Stomach (tissue), 9 donors: ENCODE results near the gene KLRC4. TPM values are rescaled to one million over a fixed set of nuclear protein-coding genes. Genes with fewer than 3 reads are reported as not detected.

Experiments
- DNase-seq, 2 donors: peaks; one replicate each; pipeline versions ENCODE4 v3.0.0 to v3.0.0-alpha.2; 2013 to 2019
- H3K27ac ChIP-seq, 5 donors: fragments of 200-600 bp in 4 of 5; sonication (generic) in 4 of 5; one replicate each; pipeline ENCODE4 v1.5.1; 2013 to 2019; ENCODE audit warnings: mild to moderate bottlenecking in 1 of 5, moderate library complexity in 1 of 5
- H3K27me3 ChIP-seq, 3 donors: fragments of 200-600 bp; sonication (generic); one replicate each; pipeline ENCODE4 v1.5.1; 2017 to 2019; ENCODE audit warnings: mixed run types in 1 of 3
- H3K36me3 ChIP-seq, 4 donors: fragments of 200-600 bp; sonication (generic); 1 replicate in 3 of 4; 2 replicates in 1 of 4; pipeline ENCODE4 v1.5.1; 2016 to 2019
- H3K4me1 ChIP-seq, 4 donors: fragments of 200-600 bp; sonication (generic); one replicate each; pipeline ENCODE4 v1.5.1; 2016 to 2019
- H3K4me3 ChIP-seq, 4 donors: fragments of 200-600 bp; sonication (generic) in 3 of 4; one replicate each; pipeline ENCODE4 v1.5.1; 2016 to 2019; ENCODE audit warnings: mild to moderate bottlenecking in 1 of 4
- H3K9me3 ChIP-seq, 4 donors: fragments of 200-600 bp; sonication (generic); one replicate each; pipeline ENCODE4 v1.5.1; 2016 to 2019
- EP300 ChIP-seq: sonication (generic); formaldehyde crosslinking; IDR thresholded peaks from one replicate; pipeline ENCODE4 v1.6.1; 2017; ENCODE audit warnings: antibody characterized with exemption
- POLR2A ChIP-seq, 4 donors: fragments of 450-650 bp; IDR thresholded peaks; one replicate each; pipeline ENCODE4 v1.6.1; 2016; ENCODE audit warnings: antibody characterized with exemption in 4 of 4, control low read depth in 2 of 4, mild to moderate bottlenecking in 1 of 4, moderate library complexity in 1 of 4
- POLR2AphosphoS5 ChIP-seq, 3 donors: sonication (generic); formaldehyde crosslinking; IDR thresholded peaks; one replicate each; pipeline ENCODE4 v1.6.1; 2016; ENCODE audit warnings: antibody characterized with exemption in 3 of 3
- WGBS, 5 donors: extraction: QIAGEN DNeasy Blood & Tissue Kit in 3 of 5; methylation state at CpG; one replicate each; pipeline versions ENCODE4 v1.1.5 to v1.1.7; 2013 to 2018; 5-methylcytosine and 5-hydroxymethylcytosine counted together
- intact Hi-C: fragments of 100-400 bp; cut with DNase I; formaldehyde crosslinking; loops from one replicate; pipeline ENCODE4 v1.15.1; 2023; ENCODE audit warnings: low total_unique reads
- polyA plus RNA-seq, 3 donors: library from polyadenylated mRNA; stranded (reverse); fragments of 200-250 nt; gene quantifications; one replicate each; pipeline ENCODE4 v1.2.3, GENCODE V29; 2013
- total RNA-seq, 5 donors: library from RNA; depleted of rRNA; stranded (reverse); fragments of >200 nt; gene quantifications; one replicate each; pipeline versions ENCODE4 v1.1.0 to v1.2.3, GENCODE V29; 2014 to 2016
- TF ChIP-seq, protein P1 (sequence below), 7 experiments: fragments of 450-650 bp in 4 of 7; fragments of 200-600 bp in 3 of 7; sonication (generic) in 3 of 7; IDR thresholded peaks; one replicate each; pipeline ENCODE4 v1.5.1; 2016 to 2019; ENCODE audit warnings: antibody characterized with exemption in 7 of 7, control low read depth in 2 of 7, mild to moderate bottlenecking in 1 of 7
- donor health status: healthy with polysubstance abuse.
- donor health status: Bipolar disorder and iron deficiency.
- donor health status: healthy.

KLRC4 gene
- total and polyA plus RNA-seq, 8 donors, result 0.13 to 1.3 TPM; not detected in 6

DNA sequence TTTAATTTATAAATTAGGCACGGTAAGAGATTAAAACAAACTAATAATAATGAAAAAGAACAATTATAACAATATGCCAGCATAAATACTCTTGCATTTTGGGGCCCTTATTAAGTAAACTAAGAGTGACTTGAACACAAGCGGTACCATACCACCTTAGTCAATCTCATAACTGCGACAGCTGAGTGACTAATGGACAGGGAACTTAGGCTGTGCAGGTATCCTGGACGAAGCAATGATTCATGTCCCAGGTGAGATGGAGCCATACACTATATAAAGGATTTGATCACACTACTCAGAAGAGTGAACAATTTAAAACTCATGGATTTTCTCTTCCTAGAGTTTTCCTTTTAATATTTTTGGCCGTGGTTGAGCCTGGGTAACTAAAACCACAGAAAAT is 4.3 kb downstream of the KLRC4 start:
- intact Hi-C loops, result no loop called here
- no peak for DNase-seq
- Histone ChIP-seq H3K9me3 (no peaks in the 10 kb centered on the region), H3K27me3 (no peaks in the 10 kb centered on the region), H3K4me3 (no peak overlapping the region), H3K27ac (no peak overlapping the region), H3K4me1 (no peaks in the 10 kb centered on the region), H3K36me3 (no peaks in the 10 kb centered on the region)
- WGBS, 5 donors, result 84 to 97% (median 92%) methylated on average over 5 of the region's 5 CpGs
- TF ChIP-seq, protein P1, sequence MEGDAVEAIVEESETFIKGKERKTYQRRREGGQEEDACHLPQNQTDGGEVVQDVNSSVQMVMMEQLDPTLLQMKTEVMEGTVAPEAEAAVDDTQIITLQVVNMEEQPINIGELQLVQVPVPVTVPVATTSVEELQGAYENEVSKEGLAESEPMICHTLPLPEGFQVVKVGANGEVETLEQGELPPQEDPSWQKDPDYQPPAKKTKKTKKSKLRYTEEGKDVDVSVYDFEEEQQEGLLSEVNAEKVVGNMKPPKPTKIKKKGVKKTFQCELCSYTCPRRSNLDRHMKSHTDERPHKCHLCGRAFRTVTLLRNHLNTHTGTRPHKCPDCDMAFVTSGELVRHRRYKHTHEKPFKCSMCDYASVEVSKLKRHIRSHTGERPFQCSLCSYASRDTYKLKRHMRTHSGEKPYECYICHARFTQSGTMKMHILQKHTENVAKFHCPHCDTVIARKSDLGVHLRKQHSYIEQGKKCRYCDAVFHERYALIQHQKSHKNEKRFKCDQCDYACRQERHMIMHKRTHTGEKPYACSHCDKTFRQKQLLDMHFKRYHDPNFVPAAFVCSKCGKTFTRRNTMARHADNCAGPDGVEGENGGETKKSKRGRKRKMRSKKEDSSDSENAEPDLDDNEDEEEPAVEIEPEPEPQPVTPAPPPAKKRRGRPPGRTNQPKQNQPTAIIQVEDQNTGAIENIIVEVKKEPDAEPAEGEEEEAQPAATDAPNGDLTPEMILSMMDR (IDR thresholded peaks at IDR 0.05), result no peak
- TF ChIP-seq POLR2AphosphoS5 (IDR thresholded peaks at IDR 0.05) (no peak), POLR2A (IDR thresholded peaks at IDR 0.05) (no peak), EP300 (no peak)

DNA sequence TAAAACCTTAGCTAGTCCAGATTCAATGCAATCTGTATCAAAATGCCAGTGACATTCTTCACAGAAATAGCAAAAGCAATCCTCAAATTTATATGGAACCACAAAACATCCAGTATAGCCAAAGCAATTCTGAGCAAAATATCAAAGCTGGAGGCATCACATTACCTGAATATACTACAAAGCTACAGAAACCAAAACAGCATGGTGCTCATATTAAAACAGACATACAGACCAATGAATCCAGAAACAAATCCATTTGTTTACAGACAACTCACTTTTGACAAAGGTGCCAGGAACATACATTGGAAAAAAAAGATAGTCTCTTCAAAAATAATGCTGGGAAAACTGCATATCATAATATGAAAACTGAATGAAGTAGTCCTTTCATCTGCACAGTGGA is 4.8 kb downstream of the KLRC4 start:
- no peaks in the 10 kb centered on the region for H3K4me1 ChIP-seq
- no peak overlapping the region for H3K4me3 ChIP-seq
- no peaks in the 10 kb centered on the region for H3K9me3 ChIP-seq
- H3K36me3 ChIP-seq, result no peaks in the 10 kb centered on the region
- intact Hi-C loops, result no loop called here
- no peak overlapping the region for H3K27ac ChIP-seq
- DNase-seq, result no peak
- no peaks in the 10 kb centered on the region for H3K27me3 ChIP-seq
- TF ChIP-seq EP300 (no peak), POLR2AphosphoS5 (IDR thresholded peaks at IDR 0.05) (no peak), POLR2A (IDR thresholded peaks at IDR 0.05) (no peak)
- TF ChIP-seq, protein P1 (IDR thresholded peaks at IDR 0.05), result no peak

DNA sequence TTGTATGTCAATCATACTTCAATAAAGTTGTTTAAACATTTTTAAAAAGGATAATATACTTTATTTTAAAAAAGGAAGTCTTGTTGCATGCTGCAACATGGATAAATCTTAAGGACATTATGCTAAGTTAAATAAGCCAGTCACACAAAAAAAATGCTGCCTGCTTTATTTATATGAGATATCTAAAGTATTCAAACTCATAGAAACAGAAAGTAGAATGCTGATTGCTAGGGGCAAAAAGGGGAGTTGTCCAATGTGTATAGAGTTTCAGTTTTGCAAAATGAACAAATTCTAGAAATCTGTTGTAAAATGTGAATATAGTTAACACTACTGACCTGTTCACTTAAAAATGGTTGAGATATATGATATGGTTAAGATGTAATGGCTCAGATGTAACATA is 8.7 kb downstream of the KLRC4 start:
- intact Hi-C loops, result no loop called here
- no peak for TF ChIP-seq EP300
- TF ChIP-seq, protein P1 (IDR thresholded peaks at IDR 0.05), result no peak
- TF ChIP-seq POLR2A (IDR thresholded peaks at IDR 0.05), result no peak
- TF ChIP-seq POLR2AphosphoS5 (IDR thresholded peaks at IDR 0.05), result no peak
- no peak for DNase-seq
- Histone ChIP-seq H3K4me1 (peaks cover 0 to 4% (median 1%) of the 10 kb centered on the region in 4 donors), H3K27me3 (no peaks in the 10 kb centered on the region), H3K4me3 (no peak overlapping the region), H3K36me3 (no peaks in the 10 kb centered on the region), H3K9me3 (no peaks in the 10 kb centered on the region), H3K27ac (no peak overlapping the region)

DNA sequence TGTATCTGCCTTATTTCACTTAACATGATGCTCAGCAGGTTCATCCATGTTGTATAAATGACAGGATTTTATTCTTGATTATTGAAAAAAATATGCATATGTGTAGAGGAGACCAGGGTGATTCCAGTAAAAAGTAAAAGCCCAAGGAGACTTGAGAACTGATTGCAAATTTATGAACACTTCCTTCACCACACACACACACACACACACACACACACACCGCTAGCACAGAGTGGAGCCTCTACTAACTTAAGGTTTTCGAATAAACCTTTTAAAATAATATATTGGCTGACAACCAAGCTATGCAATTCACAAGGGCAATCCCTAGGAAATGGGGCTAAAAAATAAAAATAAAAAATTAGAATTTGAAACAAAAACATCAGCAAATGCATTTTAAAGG is 11.4 kb downstream of the KLRC4 start:
- 82 to 93% (median 84%) methylated on average over 2 of the region's 2 CpGs for WGBS, 5 donors
- intact Hi-C loops, result no loop called here
- no peaks in the 10 kb centered on the region for H3K27me3 ChIP-seq

More for the DNA sequence above, 11.4 kb downstream of the KLRC4 start:
- Histone ChIP-seq H3K4me1 (peaks cover 0 to 11% (median 8%) of the 10 kb centered on the region in 4 donors), H3K27ac (no peak overlapping the region), H3K9me3 (no peaks in the 10 kb centered on the region), H3K4me3 (no peak overlapping the region), H3K36me3 (no peaks in the 10 kb centered on the region)
- DNase-seq, result no peak
- TF ChIP-seq, protein P1 (IDR thresholded peaks at IDR 0.05), result no peak
- TF ChIP-seq EP300 (no peak), POLR2AphosphoS5 (IDR thresholded peaks at IDR 0.05) (no peak), POLR2A (IDR thresholded peaks at IDR 0.05) (no peak)
